Neuron (in vitro differentiated cells): ENCODE measurements around the gene KCNC1.

Experiments
- H2AFZ ChIP-seq: one replicate; pipeline ENCODE4 v1.6.1; 2013; ENCODE audit warnings: low read depth, mild to moderate bottlenecking, inconsistent platforms, low read length, moderate library complexity
- H3K27me3 ChIP-seq: one replicate; pipeline ENCODE4 v1.6.1; 2013; ENCODE audit warnings: low read length; ENCODE audit not compliant: insufficient read depth
- H3K36me3 ChIP-seq: one replicate; pipeline ENCODE4 v1.6.1; 2013; ENCODE audit warnings: low read length; ENCODE audit not compliant: insufficient read depth
- H3K4me1 ChIP-seq: one replicate; pipeline ENCODE4 v1.6.1; 2013; ENCODE audit warnings: low read length; ENCODE audit not compliant: insufficient read depth
- H3K4me3 ChIP-seq: 2 replicates; pipeline ENCODE4 v1.5.1; 2013; ENCODE audit warnings: mild to moderate bottlenecking, low read length, moderate library complexity
- H3K9me3 ChIP-seq: one replicate; pipeline ENCODE4 v1.6.1; 2013; ENCODE audit warnings: low read length

Gene KCNC1

GRCh38 chr11:17812091-17812864, 77.7 kb downstream of the KCNC1 start:
- no peaks in the 10 kb centered on the region for H3K9me3 ChIP-seq
- no peaks in the 10 kb centered on the region for H3K36me3 ChIP-seq
- H2AFZ ChIP-seq, result no peak overlapping the region
- H3K4me1 ChIP-seq, result peaks cover 30% of the 10 kb centered on the region
- no peaks in the 10 kb centered on the region for H3K27me3 ChIP-seq
- no peak overlapping the region for H3K4me3 ChIP-seq

- Histone ChIP-seq H3K36me3 (no peaks in the 10 kb centered on the region), H3K4me1 (peaks cover 24% of the 10 kb centered on the region), H3K27me3 (no peaks in the 10 kb centered on the region), H2AFZ (no peak overlapping the region), H3K4me3 (no peak overlapping the region), H3K9me3 (no peaks in the 10 kb centered on the region)
Measured at GRCh38 chr11:17812865-17813187, 78.2 kb downstream of the KCNC1 start.

- Histone ChIP-seq H3K36me3 (no peaks in the 10 kb centered on the region), H3K27me3 (no peaks in the 10 kb centered on the region), H3K9me3 (no peaks in the 10 kb centered on the region), H3K4me3 (no peak overlapping the region), H3K4me1 (peaks cover 22% of the 10 kb centered on the region), H2AFZ (no peak overlapping the region)
Measured at GRCh38 chr11:17813391-17814059, 78.9 kb downstream of the KCNC1 start.

- H3K27me3 ChIP-seq, result no peaks in the 10 kb centered on the region
- no peaks in the 10 kb centered on the region for H3K36me3 ChIP-seq
- H3K4me1 ChIP-seq, result peaks cover 22% of the 10 kb centered on the region
- H3K4me3 ChIP-seq, result no peak overlapping the region
- no peaks in the 10 kb centered on the region for H3K9me3 ChIP-seq
- no peak overlapping the region for H2AFZ ChIP-seq
Measured at GRCh38 chr11:17814546-17814945, 80.0 kb downstream of the KCNC1 start.

- no peaks in the 10 kb centered on the region for H3K9me3 ChIP-seq
Measured at GRCh38 chr11:17816232-17816931, 81.8 kb downstream of the KCNC1 start.

GRCh38 chr11:17821648-17822400, 87.2 kb downstream of the KCNC1 start:
- Histone ChIP-seq H2AFZ (no peak overlapping the region), H3K9me3 (no peaks in the 10 kb centered on the region), H3K27me3 (no peaks in the 10 kb centered on the region), H3K4me3 (no peak overlapping the region), H3K36me3 (no peaks in the 10 kb centered on the region), H3K4me1 (no peaks in the 10 kb centered on the region)

More at GRCh38 chr11:17816232-17816931, 81.8 kb downstream of the KCNC1 start:
- no peak overlapping the region for H3K4me3 ChIP-seq
- no peak overlapping the region for H2AFZ ChIP-seq
- no peaks in the 10 kb centered on the region for H3K27me3 ChIP-seq
- peaks cover 11% of the 10 kb centered on the region for H3K4me1 ChIP-seq
- H3K36me3 ChIP-seq, result no peaks in the 10 kb centered on the region

- H3K4me1 ChIP-seq, result no peaks in the 10 kb centered on the region
- no peaks in the 10 kb centered on the region for H3K27me3 ChIP-seq
- no peaks in the 10 kb centered on the region for H3K36me3 ChIP-seq
- no peak overlapping the region for H3K4me3 ChIP-seq
- no peak overlapping the region for H2AFZ ChIP-seq
- no peaks in the 10 kb centered on the region for H3K9me3 ChIP-seq
Measured at GRCh38 chr11:17822401-17822781, 87.8 kb downstream of the KCNC1 start.

GRCh38 chr11:17827006-17827405, 92.4 kb downstream of the KCNC1 start:
- H3K9me3 ChIP-seq, result no peaks in the 10 kb centered on the region
- no peaks in the 10 kb centered on the region for H3K27me3 ChIP-seq
- no peaks in the 10 kb centered on the region for H3K4me1 ChIP-seq
- H2AFZ ChIP-seq, result no peak overlapping the region
- no peaks in the 10 kb centered on the region for H3K36me3 ChIP-seq
- H3K4me3 ChIP-seq, result no peak overlapping the region

- no peak overlapping the region for H3K4me3 ChIP-seq
- H3K27me3 ChIP-seq, result no peaks in the 10 kb centered on the region
Measured at GRCh38 chr11:17828311-17828751, 93.8 kb downstream of the KCNC1 start.

GRCh38 chr11:17831228-17831627, 96.6 kb downstream of the KCNC1 start:
- Histone ChIP-seq H3K36me3 (no peaks in the 10 kb centered on the region), H3K4me3 (no peak overlapping the region), H3K4me1 (no peaks in the 10 kb centered on the region)

More at GRCh38 chr11:17828311-17828751, 93.8 kb downstream of the KCNC1 start:
- H3K4me1 ChIP-seq, result no peaks in the 10 kb centered on the region
- no peak overlapping the region for H2AFZ ChIP-seq
- no peaks in the 10 kb centered on the region for H3K9me3 ChIP-seq
- no peaks in the 10 kb centered on the region for H3K36me3 ChIP-seq

GRCh38 chr11:17831883-17832282, 97.3 kb downstream of the KCNC1 start:
- no peaks in the 10 kb centered on the region for H3K36me3 ChIP-seq
- no peaks in the 10 kb centered on the region for H3K9me3 ChIP-seq
- no peaks in the 10 kb centered on the region for H3K4me1 ChIP-seq
- no peak overlapping the region for H3K4me3 ChIP-seq
- H2AFZ ChIP-seq, result no peak overlapping the region
- H3K27me3 ChIP-seq, result no peaks in the 10 kb centered on the region

More at GRCh38 chr11:17831228-17831627, 96.6 kb downstream of the KCNC1 start:
- Histone ChIP-seq H2AFZ (no peak overlapping the region), H3K27me3 (no peaks in the 10 kb centered on the region), H3K9me3 (no peaks in the 10 kb centered on the region)
